A673 (cell line): ENCODE results near the gene SNRPA1. TPM values are rescaled to one million over a fixed set of nuclear protein-coding genes. Genes with fewer than 3 reads are reported as not detected.

Source experiments
- BruUV-seq: library from RNA; stranded (reverse); fragments of 400-500 nt; replicated peaks from 2 replicates; lab custom pipeline; 2021; lab: Mats Ljungman, UMichigan
- CTCF ChIA-PET: fragments of 300-600 bp; sonication (Branson Sonifier 250); formaldehyde crosslinking; loops from one replicate; lab custom pipeline; 2022; ENCODE audit warnings: antibody characterized with exemption; lab: Charles Lee
- POLR2A ChIA-PET: fragments of 300-600 bp; sonication (Branson Sonifier 250); formaldehyde crosslinking; loops from one replicate; lab custom pipeline; 2022; ENCODE audit warnings: antibody characterized with exemption; ENCODE audit not compliant: low non-redundant PET; lab: Charles Lee
- DNase-seq: peaks from one replicate; pipeline ENCODE4 v3.0.0-alpha.2; 2015; ENCODE audit warnings: low spot score
- H3K27ac ChIP-seq: fragments of 200-600 bp; sonication (generic); 2 replicates; pipeline ENCODE4 v1.5.1; 2016; ENCODE audit warnings: mixed run types, low read depth, mild to moderate bottlenecking, mixed read lengths, antibody characterized with exemption, low read length; ENCODE audit not compliant: poor library complexity, severe bottlenecking
- H3K27me3 ChIP-seq: fragments of 200-600 bp; sonication (generic); replicated peaks from 2 replicates; pipeline ENCODE4 v1.6.1; 2017; ENCODE audit warnings: mixed run types, low read depth, mild to moderate bottlenecking, mixed read lengths, antibody characterized with exemption, low read length; ENCODE audit not compliant: insufficient read depth, poor library complexity
- H3K36me3 ChIP-seq: fragments of 200-600 bp; sonication (generic); 2 replicates; pipeline ENCODE4 v1.6.1; 2016; ENCODE audit warnings: mixed run types, mild to moderate bottlenecking, mixed read lengths, antibody characterized with exemption, low read length; ENCODE audit not compliant: insufficient read depth, poor library complexity, severe bottlenecking
- H3K4me1 ChIP-seq: fragments of 200-600 bp; sonication (generic); 2 replicates; pipeline ENCODE4 v1.6.1; 2017; ENCODE audit warnings: mixed run types, mild to moderate bottlenecking, mixed read lengths, antibody characterized with exemption, low read length; ENCODE audit not compliant: insufficient read depth, poor library complexity, severe bottlenecking
- H3K4me3 ChIP-seq: fragments of 200-600 bp; sonication (generic); 2 replicates; pipeline ENCODE4 v1.5.1; 2016; ENCODE audit warnings: low read depth, mixed run types, mild to moderate bottlenecking, mixed read lengths, low read length; ENCODE audit not compliant: poor library complexity, severe bottlenecking
- H3K9me3 ChIP-seq: fragments of 200-600 bp; sonication (generic); 2 replicates; pipeline ENCODE4 v1.6.1; 2016; ENCODE audit warnings: mixed run types, low read depth, mild to moderate bottlenecking, mixed read lengths, antibody characterized with exemption, low read length; ENCODE audit not compliant: poor library complexity, severe bottlenecking
- EZH2 ChIP-seq: fragments of 200-600 bp; sonication (generic); IDR thresholded peaks from 2 replicates; pipeline ENCODE4 v1.6.1; 2017; ENCODE audit warnings: borderline replicate concordance, low read depth, mild to moderate bottlenecking, mixed read lengths, antibody characterized with exemption, low read length; ENCODE audit not compliant: poor library complexity, severe bottlenecking
- intact Hi-C: fragments of 100-400 bp; cut with micrococcal nuclease; formaldehyde crosslinking; loops from one replicate; pipeline ENCODE4 v1.10.0; 2022; ENCODE audit not compliant: unreplicated experiment
- total RNA-seq: library from RNA; stranded (reverse); gene quantifications from 2 replicates; pipeline ENCODE4 v1.2.3, GENCODE V29; 2021
- TF ChIP-seq, protein P1 (sequence below): fragments of 300-800, 200-600 bp; sonication (generic); conservative IDR thresholded peaks from 2 replicates; pipeline ENCODE4 v1.5.1; 2017; ENCODE audit warnings: low read depth, mild to moderate bottlenecking, antibody characterized with exemption, low read length, moderate library complexity, mixed read lengths

The SNRPA1 gene
- total RNA-seq, 1 experiment from 2014 or later: 206 TPM

DNA sequence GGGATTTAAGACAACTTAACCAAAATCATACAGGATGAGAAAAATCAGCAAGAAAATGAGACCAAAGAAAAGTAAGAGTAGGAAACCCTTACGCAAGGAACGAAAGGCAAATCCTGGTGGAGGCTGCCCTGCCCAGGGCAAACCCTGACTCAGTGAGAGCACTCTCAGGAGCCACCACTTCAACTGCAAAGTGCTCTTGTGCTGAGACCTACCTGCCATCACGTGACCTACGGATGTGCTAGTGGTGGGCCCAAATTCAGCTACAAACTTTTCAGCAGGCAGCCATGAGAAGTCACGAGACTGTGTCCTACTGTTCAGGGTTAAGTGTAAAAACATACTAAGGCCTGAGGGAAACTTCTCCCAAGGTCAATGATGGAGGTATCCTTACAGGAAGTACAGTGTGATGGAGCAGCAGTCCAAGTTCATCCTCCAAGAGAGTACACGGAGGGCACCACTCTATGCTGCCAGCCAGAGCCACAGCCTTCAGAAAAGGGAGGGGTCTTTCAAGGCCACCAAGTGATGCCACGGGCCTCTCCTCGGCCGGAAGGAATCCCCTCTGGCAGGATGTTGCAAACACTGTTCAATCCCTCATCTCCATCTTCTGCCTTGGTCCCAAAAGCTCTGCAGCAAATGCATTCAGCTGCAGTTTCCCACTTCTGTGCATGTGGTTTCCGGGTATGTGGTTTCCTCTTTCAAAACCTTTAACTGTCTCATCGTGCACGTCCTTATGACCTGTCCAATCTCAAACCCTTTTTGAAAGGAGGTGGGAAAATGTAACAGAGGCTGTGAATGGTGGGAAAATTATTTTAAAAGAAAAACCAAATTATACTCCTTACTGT, 52.7 kb downstream of the SNRPA1 start:
- no peak for DNase-seq
- ChIA-PET CTCF (no interaction called here), POLR2A (no interaction called here)
- H3K9me3 ChIP-seq: no peaks in the 10 kb centered on the region
- H3K36me3 ChIP-seq: no peaks in the 10 kb centered on the region
- intact Hi-C loops: no loop called here
- no peak overlapping the region for H3K4me3 ChIP-seq
- peaks cover 29% of the 10 kb centered on the region for H3K4me1 ChIP-seq
- no peak overlapping the region for H3K27ac ChIP-seq
- BruUV-seq: no TSS peak
- TF ChIP-seq, protein P1, sequence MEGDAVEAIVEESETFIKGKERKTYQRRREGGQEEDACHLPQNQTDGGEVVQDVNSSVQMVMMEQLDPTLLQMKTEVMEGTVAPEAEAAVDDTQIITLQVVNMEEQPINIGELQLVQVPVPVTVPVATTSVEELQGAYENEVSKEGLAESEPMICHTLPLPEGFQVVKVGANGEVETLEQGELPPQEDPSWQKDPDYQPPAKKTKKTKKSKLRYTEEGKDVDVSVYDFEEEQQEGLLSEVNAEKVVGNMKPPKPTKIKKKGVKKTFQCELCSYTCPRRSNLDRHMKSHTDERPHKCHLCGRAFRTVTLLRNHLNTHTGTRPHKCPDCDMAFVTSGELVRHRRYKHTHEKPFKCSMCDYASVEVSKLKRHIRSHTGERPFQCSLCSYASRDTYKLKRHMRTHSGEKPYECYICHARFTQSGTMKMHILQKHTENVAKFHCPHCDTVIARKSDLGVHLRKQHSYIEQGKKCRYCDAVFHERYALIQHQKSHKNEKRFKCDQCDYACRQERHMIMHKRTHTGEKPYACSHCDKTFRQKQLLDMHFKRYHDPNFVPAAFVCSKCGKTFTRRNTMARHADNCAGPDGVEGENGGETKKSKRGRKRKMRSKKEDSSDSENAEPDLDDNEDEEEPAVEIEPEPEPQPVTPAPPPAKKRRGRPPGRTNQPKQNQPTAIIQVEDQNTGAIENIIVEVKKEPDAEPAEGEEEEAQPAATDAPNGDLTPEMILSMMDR: no peak
- TF ChIP-seq EZH2: no peak
- no peaks in the 10 kb centered on the region for H3K27me3 ChIP-seq

DNA sequence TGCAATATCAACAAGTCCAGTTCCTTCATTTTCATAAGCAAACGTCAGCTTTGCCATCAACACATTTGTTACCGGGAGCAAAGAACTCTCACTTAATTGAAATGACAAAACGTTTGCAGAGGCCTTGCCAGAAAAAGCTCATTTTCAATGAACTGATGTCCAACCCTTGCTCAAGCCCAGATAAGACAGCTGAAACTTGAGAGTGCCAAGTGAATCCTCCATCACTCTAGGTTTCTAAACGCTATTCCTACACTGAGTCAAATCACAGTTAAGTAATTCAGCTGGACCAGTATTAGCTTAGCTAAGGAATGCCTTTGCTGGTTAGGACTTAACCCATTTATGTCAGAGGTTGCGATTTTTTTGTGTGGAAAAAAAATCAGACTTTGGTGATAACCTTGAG, 54.7 kb downstream of the SNRPA1 start:
- no TSS peak for BruUV-seq
- DNase-seq: no peak
- peaks cover 29% of the 10 kb centered on the region for H3K4me1 ChIP-seq
- peaks cover 2% of the 10 kb centered on the region for H3K36me3 ChIP-seq
- ChIA-PET CTCF (no interaction called here), POLR2A (no interaction called here)
- no peak overlapping the region for H3K4me3 ChIP-seq
- no peak overlapping the region for H3K27ac ChIP-seq
- H3K27me3 ChIP-seq: no peaks in the 10 kb centered on the region
- no peak for TF ChIP-seq EZH2
- TF ChIP-seq, protein P1: no peak
- no peaks in the 10 kb centered on the region for H3K9me3 ChIP-seq
- intact Hi-C loops: no loop called here

DNA sequence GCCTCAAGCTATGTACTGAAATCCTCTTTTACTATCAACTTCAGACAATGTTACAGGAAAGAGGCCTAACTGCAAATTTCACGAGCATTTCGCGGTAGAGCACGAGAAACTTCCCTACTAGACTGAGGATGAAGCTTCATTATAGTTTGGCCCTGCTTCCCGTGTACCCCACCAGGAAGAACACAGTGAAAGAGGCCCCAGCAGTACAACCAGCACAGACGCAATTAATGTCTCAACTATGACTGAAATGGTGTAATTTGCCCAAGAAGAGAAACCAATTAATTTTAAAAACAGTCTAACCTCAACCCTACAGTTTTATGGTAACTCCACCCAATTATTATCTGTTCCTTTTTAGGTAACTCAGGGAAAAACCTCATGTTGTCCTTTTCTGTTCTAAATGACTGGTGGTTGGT, 55.3 kb downstream of the SNRPA1 start:
- no TSS peak for BruUV-seq
- no peak overlapping the region for H3K27ac ChIP-seq
- H3K27me3 ChIP-seq: no peaks in the 10 kb centered on the region
- no peak overlapping the region for H3K4me3 ChIP-seq
- H3K9me3 ChIP-seq: no peaks in the 10 kb centered on the region
- CTCF ChIA-PET: no interaction called here
- H3K36me3 ChIP-seq: peaks cover 7% of the 10 kb centered on the region
- peaks cover 29% of the 10 kb centered on the region for H3K4me1 ChIP-seq
- intact Hi-C loops: no loop called here
- POLR2A ChIA-PET: no interaction called here
- TF ChIP-seq, protein P1: no peak
- no peak for TF ChIP-seq EZH2
- no peak for DNase-seq
